ENCODE data around the gene ARHGAP1.

DNA sequence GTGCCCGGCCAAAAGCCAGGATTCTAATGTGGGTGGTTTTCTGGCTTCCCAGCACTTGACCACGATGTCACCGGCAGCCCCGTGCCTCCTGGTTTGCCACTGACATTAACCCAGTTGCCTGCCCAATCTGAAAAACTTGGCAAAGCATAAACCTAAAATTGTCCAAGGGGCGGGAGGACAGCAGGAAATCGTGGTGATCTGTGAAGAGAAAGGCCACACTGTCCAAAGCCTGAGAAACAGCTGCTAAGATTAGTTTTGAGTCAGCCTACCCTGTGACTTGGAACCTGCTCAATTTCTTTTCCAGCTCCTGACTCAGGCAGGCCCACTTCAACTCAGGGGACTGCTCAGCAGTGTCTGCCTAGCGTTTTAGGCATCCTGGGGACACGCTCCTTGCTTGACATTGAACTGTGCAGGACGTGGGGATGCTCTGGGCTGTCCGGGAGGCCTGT lies 10.4 kb upstream of the ARHGAP1 start:
- TF ChIP-seq JUNB (CRISPR knock-in tag; conservative IDR thresholded peaks at IDR 0.05) (no peak), ATF1 (CRISPR knock-in tag; IDR thresholded peaks at IDR 0.05) (no peak), ATF1 (tag; IDR thresholded peaks at IDR 0.05) (no peak), ZNF3 (CRISPR knock-in tag; IDR thresholded peaks at IDR 0.05) (no peak)
- TF ChIP-seq, protein P1, sequence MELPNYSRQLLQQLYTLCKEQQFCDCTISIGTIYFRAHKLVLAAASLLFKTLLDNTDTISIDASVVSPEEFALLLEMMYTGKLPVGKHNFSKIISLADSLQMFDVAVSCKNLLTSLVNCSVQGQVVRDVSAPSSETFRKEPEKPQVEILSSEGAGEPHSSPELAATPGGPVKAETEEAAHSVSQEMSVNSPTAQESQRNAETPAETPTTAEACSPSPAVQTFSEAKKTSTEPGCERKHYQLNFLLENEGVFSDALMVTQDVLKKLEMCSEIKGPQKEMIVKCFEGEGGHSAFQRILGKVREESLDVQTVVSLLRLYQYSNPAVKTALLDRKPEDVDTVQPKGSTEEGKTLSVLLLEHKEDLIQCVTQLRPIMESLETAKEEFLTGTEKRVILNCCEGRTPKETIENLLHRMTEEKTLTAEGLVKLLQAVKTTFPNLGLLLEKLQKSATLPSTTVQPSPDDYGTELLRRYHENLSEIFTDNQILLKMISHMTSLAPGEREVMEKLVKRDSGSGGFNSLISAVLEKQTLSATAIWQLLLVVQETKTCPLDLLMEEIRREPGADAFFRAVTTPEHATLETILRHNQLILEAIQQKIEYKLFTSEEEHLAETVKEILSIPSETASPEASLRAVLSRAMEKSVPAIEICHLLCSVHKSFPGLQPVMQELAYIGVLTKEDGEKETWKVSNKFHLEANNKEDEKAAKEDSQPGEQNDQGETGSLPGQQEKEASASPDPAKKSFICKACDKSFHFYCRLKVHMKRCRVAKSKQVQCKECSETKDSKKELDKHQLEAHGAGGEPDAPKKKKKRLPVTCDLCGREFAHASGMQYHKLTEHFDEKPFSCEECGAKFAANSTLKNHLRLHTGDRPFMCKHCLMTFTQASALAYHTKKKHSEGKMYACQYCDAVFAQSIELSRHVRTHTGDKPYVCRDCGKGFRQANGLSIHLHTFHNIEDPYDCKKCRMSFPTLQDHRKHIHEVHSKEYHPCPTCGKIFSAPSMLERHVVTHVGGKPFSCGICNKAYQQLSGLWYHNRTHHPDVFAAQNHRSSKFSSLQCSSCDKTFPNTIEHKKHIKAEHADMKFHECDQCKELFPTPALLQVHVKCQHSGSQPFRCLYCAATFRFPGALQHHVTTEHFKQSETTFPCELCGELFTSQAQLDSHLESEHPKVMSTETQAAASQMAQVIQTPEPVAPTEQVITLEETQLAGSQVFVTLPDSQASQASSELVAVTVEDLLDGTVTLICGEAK (IDR thresholded peaks at IDR 0.05): no peak
- TF ChIP-seq, protein P1 (CRISPR knock-in tag; IDR thresholded peaks at IDR 0.05): no peak
- TF ChIP-seq, protein P2, sequence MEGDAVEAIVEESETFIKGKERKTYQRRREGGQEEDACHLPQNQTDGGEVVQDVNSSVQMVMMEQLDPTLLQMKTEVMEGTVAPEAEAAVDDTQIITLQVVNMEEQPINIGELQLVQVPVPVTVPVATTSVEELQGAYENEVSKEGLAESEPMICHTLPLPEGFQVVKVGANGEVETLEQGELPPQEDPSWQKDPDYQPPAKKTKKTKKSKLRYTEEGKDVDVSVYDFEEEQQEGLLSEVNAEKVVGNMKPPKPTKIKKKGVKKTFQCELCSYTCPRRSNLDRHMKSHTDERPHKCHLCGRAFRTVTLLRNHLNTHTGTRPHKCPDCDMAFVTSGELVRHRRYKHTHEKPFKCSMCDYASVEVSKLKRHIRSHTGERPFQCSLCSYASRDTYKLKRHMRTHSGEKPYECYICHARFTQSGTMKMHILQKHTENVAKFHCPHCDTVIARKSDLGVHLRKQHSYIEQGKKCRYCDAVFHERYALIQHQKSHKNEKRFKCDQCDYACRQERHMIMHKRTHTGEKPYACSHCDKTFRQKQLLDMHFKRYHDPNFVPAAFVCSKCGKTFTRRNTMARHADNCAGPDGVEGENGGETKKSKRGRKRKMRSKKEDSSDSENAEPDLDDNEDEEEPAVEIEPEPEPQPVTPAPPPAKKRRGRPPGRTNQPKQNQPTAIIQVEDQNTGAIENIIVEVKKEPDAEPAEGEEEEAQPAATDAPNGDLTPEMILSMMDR (IDR thresholded peaks at IDR 0.05 in 2 of 3, conservative IDR thresholded peaks at IDR 0.05 in 1 of 3; ENCODE audit: insufficient read depth in 2 of 3, low read depth in 1 of 3, low read length in 3 of 3): no peak
